Stimulated activated CD8-positive, alpha-beta memory T cell treated with anti-CD3 and anti-CD28 coated beads, Interleukin-12 subunit alpha, Interleukin-12 subunit beta, amount 100 ng/mL, for 24 hours (primary cell): ENCODE results near the gene GLB1L.
"Not testable (repeated sequence)": the region's sequence is repeated elsewhere in the genome, so short reads cannot be mapped to it uniquely, and the experiment has no call there.

Experiments used
- DNase-seq: peaks from one replicate; pipeline ENCODE4 v3.0.0-alpha.2; 2020; ENCODE audit errors: extremely low read depth

GLB1L gene

DNA sequence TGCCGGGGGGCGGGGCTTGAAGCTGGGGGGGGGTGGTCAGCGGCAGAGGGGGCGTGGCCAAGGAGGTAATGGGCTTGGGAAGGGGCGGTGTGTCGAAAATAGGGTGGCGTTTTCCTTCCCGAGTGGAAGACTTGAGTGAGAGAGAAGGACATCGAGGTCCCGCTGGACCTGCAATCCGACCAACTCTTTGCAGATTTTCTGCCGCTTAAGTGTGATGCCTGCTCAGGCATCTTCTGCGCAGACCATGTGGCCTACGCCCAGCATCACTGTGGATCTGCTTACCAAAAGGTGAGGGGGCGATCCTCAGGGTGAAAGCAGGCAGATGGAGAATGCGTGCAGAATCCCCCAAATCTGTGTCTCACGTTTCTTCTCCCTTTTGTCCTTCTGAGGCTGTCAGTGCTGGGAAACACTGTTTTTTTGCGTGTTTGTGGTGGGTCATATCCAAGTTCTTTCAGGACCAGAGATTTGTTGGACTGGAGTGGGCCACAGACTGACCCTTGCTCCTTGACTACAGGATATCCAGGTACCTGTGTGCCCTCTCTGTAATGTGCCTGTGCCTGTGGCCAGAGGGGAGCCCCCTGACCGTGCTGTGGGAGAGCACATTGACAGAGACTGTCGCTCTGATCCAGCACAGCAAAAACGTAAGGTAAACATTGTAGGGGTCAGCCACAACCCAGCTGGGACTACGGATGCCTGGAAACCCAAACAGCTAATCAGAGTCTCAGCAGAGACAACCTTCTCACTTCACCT lies 37.9 kb downstream of the GLB1L start:
- no peak for DNase-seq

DNA sequence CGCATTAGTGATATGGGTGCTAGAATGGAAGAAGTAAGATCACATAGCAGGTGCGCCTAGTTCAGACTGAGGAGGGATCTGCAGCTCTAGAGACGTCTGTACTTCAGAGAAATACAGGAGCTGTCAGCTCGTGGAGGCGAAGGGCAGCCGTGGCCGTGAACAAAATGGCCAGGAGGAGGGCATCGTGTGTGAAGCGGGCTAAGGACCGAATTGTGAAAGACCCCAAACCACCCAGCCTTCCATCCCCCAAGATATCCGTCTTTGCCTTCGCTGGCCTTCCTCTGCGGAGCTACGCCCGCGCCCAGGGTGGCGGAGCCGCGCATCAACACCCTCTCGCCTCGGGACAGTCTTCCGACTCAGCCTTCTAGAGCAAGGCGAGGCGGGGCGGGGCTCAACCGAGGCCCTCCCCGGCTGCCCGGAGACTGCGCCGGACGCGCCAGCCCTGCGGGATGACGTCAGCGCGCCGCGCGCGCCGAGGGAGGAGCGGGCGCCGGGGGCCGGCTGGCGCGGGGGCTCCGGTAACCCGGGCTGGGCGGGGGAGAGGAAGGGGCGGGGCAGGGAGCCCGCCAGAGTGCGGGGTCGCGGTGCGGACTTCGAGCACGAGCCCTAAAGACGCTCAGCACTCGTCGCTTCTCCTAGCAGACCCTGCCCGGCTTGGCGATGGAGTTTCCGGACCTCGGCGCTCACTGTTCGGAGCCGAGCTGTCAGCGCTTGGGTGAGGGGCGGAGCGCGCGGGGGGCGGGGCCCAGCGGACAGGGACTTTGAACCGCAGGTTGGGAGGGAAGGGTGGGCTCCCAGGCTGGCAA lies 38.7 kb downstream of the GLB1L start, which contains the start of gene ZFAND2B:
Gene ZFAND2B, plus strand, starts transcription at position 455 of the 806 bp plus-strand sequence. Its CDS starts 206 bp downstream, at position 661.
- DNase-seq = peak; percentile 88

DNA sequence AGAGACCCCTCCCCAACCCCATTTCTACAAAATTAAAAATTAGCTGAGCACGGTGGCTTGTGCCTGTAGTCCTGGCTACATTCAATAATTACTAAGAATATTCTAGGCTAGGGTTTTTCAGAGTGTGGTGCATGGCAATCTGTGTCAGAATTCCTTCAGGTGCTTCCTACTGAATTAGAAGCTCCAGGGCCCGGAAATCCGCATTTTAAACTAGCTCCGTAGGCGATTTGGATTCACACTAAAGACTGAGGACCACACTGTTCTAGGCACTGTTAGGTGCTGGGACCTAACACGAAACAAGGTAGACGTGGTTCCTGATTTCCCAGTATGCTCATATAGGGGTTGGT lies 39.3 kb downstream of the GLB1L start:
- no peak for DNase-seq

DNA sequence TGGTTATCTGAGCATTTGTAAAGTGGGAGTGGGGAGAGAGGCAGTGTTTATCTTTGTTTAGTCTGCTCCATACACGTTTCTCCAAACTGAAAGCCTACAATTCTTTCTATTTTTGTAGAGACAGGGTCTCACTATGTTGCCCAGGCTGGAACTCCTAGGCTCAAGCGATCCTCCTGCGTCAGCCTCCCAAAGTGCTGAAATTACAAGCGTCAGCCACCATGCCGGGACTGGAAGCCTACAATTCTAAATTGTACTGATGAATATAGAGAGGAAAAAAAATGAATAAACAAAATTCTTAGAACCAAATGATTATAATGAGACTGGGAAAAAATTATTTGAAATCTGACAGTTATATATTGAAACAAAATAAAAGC lies 40.1 kb downstream of the GLB1L start:
- no peak for DNase-seq

DNA sequence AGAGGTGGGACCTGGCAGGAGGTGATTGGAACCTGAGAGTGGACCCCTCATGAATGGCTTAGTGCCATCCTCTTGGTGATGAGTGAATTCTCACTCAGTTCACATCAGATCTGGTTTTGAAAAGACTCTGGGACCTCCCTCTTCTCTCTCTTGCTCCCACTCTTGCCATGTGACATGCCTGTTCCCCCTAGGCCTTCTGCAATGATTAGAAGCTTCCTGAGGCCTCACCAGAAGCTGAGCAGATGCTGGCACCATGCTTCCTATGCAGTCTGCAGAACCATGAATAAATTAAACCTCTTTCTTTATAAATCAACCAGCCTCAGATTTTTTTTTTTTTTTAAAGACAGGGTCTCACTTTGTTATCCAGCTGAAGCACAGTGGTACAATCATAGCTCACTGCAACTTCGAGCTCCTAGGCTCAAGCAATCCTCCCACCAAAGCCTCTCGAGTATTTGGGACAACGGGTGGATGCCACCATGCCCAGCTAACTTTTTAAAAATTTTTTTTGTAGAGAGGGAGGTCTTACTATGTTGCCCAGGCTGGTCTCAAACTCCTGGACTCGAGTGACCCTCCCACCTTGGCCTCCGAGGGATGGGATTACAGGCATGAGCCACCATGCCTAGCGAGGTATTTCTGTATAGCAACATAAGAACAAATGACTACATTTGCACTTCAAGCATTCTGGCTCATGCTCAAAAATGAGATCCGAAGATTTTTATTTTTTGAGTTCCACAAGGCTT lies 40.6 kb downstream of the GLB1L start:
- DNase-seq = no peak

DNA sequence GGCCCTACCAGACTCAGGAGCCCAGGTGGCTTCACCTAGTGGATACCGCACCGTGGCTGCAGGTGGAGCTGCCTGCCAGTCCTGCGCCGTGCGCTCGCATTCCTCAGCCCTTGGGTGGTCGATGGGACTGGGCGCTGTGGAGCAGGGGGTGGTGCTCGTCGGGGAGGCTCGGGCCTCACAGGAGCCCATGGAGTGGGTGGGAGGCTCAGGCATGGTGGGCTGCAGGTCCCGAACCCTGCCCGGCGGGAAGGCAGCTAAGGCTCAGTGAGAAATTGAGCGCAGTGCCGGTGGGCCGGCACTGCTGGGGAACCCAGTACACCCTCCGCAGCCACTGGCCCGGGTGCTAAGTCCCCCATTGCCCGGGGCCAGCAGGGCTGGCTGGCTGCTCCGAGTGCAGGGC lies 43.9 kb downstream of the GLB1L start:
- DNase-seq = not testable (repeated sequence)

DNA sequence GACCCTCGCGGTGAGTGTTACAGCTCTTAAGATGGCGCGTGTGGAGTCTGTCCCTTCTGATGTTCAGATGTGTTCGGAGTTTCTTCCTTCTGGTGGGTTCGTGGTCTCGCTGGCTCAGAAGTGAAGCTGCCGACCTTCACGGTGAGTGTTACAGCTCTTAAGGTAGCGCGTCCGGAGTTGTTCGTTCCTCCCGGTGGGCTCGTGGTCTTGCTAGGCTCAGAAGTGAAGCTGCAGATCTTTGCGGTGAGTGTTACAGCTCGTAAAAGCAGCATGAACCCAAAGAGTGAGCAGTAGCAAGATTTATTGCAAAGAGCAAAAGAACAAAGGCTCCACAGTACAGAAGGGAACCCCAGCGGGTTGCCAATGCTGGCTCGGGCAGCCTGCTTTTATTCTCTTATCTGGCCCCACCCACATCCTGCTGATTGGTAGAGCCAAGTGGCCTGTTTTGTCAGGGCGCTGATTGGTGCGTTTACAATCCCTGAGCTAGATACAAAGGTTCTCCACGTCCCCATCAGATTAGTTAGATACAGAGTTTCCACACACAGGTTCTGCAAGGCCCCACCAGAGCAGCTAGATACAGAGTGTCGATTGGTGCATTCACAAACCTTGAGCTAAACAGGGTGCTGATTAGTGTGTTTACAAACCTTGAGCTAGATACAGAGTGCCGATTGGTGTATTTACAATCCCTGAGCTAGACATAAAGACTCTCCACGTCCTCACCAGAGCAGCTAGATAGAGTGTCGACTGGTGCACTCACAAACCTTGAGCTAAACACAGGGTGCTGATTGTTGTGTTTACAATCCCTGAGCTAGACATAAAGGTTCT lies 44.5 kb downstream of the GLB1L start:
- DNase-seq = not testable (repeated sequence)

DNA sequence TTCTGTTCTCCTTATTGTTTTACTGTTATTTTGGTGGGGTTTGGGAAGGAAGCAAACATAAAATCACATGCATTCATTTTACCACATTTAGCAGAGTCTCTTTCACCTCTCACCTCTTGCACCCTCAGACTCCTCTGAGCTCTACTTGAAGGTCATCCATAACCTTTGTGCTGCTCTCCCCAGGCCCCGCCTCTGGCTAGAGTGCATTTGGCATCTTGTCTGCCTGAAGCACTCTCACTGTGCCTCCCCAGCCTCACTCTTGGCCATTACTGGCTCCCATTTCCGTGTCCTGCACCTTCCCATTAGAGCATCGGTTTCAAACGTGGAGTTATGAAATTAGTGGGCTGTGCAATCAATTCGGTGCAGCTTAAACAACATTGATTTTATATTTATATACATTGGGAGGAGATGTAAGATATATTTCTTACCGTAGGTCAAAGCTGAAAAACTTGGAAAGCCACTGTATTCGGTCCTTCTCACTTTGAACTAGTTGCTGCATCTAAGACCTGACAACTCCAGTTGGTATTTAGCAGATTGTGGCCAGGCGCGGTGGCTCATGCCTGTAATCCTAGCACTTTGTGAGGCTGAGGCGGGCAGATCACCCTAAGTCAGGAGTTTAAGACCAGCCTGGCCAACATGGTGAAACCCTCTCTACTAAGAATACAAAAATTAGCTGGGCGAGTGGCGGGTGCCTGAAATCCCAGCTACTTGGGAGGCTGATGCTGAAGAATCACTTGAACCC lies 45.6 kb downstream of the GLB1L start:
- DNase-seq = no peak

DNA sequence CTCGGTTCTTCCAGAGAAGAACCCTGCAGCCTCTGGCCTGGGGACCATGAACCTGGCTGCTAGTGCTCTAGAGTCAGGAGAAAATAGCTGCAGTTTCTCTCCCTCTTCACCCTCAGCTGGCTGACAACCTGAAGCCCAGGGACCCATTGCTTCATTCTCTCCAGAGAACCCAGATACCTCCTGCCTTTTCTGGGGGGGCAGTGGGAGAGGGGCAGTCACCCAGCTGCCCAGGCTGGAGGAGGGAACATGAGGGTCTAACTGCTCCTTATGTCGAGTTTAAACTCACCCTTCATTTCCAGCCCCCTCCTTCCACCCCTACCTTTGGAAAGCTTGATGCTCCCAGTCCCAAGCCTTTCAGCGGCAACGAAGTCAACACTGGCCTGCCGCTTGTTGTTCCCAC lies 46.3 kb downstream of the GLB1L start:
- no peak for DNase-seq

DNA sequence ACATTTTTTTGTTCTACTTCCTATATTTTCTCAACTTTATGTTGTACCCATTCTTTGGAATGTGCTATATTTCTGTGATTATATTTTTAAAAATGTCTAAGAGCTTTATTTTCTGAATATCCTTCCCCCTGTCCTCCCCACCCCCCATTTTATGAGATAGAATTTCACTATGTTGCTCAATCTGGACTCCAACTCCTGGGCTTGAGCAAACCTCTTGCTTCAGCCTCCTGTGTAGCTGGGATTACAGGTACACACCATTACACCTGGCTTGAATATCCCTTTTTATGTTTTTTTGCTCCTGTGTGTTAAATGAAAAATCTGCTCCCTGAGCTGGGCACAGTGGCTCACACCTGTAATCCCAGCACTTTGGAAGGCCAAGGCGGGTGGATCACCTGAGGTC lies 47.9 kb downstream of the GLB1L start:
- no peak for DNase-seq

DNA sequence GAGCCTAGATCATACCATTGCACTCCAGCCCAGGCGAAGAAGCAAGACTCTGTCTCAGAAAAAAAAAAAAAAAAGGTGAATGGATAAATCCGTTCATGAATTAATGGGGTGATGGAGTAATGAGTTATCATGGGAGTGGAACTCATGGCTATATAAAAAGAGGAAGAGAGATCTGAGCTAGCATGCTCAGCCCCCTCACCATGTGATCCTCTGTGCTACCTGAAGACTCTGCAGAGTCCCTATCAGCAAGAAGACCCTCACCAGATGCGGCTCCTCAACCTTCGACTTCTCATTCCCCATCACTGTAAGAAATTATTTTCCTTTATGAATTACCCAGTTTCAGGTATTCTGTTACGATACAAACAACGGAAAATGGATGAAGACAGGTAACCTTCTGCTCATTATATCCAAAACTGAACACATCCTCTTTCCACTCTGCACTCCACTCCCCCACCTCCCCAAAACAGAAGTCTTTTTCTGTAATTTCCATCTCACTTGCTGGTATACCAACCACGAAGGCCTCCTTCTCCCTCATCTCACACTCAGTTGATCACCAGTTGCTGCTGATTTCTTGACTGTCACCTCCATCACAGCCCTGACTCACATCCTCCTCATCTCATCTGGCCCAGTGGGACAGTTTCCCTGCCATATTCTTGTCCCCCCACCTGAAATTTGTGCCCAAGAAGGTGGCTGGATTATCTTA lies 58.3 kb downstream of the GLB1L start:
- DNase-seq = no peak
